SK-N-MC (cell line): ENCODE results near the gene PRKCZ.

ENCODE experiments used
- EZH2 ChIP-seq: fragments of 200-600 bp; sonication (generic); IDR thresholded peaks from one replicate; pipeline ENCODE4 v1.6.1; 2017; ENCODE audit warnings: antibody characterized with exemption
- POLR2AphosphoS5 ChIP-seq: IDR thresholded peaks from 2 replicates; pipeline ENCODE4 v1.6.1; 2012; ENCODE audit warnings: mild to moderate bottlenecking, low read depth, low read length, borderline replicate concordance

DNA sequence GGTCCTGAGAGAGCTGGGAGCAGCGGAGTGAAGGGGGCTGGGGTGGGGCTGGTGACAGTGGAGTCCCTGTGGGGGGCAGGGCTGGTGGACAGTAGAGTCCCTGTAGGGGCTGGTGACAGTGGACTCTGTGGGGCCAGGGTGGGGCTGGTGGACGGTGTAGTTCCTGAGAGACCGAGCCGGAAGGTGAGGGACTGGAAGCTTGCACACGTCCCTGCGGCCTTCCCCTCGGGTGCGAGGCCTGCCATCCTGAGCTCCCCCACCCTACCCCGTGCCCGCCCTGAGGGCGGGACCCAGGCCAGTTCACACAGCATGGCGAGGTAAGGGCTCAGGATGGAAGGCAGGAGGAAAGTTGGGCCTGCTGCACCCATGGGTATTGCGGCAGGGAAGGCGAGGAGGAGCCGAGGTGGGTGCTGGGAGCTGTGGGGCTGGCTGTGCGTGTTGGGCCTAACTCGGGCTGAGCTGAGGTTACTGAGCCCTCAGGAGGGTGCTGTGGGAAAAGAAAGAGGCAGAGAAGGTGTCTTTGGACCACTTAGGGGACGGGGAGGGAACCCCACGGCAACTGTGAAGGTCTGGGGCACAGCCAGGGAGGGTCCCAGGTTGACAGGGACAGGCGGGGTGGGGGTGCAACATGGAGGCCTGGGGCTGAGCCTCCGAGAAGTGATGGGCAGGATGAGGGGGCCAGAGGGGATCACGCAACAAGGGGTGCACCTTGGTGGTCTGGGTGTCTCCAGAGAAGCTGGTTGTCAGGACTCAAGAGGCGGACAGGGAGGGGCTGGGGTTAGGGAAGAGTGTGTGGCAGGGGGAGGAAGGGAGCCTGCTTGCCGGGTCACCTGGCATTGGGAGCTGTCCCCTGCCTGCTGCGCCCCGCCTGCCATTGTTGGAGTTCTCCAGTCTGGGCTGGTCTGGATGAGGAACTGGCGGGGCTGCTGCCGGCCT, 60.8 kb downstream of the PRKCZ start:
- TF ChIP-seq EZH2 (no peak), POLR2AphosphoS5 (no peak)
